Tibial artery (tissue), 4 donors: ENCODE measurements around the gene CEMIP2.

Experiments
- DNase-seq, 2 donors: peaks; one replicate each; pipeline ENCODE4 v3.0.0-alpha.2; 2019
- H3K27ac ChIP-seq, 2 donors: fragments of 200-600 bp; sonication (generic) in 1 of 2; 1 replicate in 1 of 2; 2 replicates in 1 of 2; pipeline ENCODE4 v1.5.1; 2018 to 2019; ENCODE audit warnings: mild to moderate bottlenecking in 1 of 2
- H3K27me3 ChIP-seq, 2 donors: fragments of 200-600 bp; sonication (generic) in 1 of 2; one replicate each; pipeline versions ENCODE4 v1.5.1 to v1.6.0; 2016 to 2019
- H3K36me3 ChIP-seq, 3 donors: fragments of 200-600 bp; sonication (generic) in 2 of 3; one replicate each; pipeline ENCODE4 v1.5.1; 2016 to 2019; ENCODE audit warnings: mild to moderate bottlenecking in 2 of 3
- H3K4me1 ChIP-seq, 4 donors: fragments of 200-600 bp; sonication (generic) in 2 of 4; 1 replicate in 3 of 4; 2 replicates in 1 of 4; pipeline ENCODE4 v1.5.1; 2016 to 2019
- H3K4me3 ChIP-seq, 2 donors: fragments of 200-600 bp; sonication (generic) in 1 of 2; 1 replicate in 1 of 2; 2 replicates in 1 of 2; pipeline ENCODE4 v1.5.1; 2018 to 2019; ENCODE audit warnings: mild to moderate bottlenecking in 2 of 2
- H3K9me3 ChIP-seq, 3 donors: fragments of 200-600 bp; sonication (generic) in 1 of 3; one replicate each; pipeline ENCODE4 v1.5.1; 2016 to 2019
- intact Hi-C: fragments of 100-400 bp; cut with DNase I; formaldehyde crosslinking; loops from one replicate; pipeline ENCODE4 v1.15.0; 2023; ENCODE audit warnings: low total_unique reads
- TF ChIP-seq, protein P1 (sequence below), 2 experiments: fragments of 200-600 bp in 1 of 2; fragments of 450-650 bp in 1 of 2; IDR thresholded peaks; one replicate each; pipeline ENCODE4 v1.5.1; 2017 to 2019; ENCODE audit warnings: antibody characterized with exemption in 2 of 2, mild to moderate bottlenecking in 1 of 2, moderate library complexity in 1 of 2

The CEMIP2 gene

GRCh38 chr9:71781391-71781790 is 13.1 kb upstream of the CEMIP2 start:
- no peak for DNase-seq
- no peaks in the 10 kb centered on the region for H3K27me3 ChIP-seq
- intact Hi-C loops: no loop called here
- no peaks in the 10 kb centered on the region for H3K4me1 ChIP-seq
- H3K9me3 ChIP-seq: no peaks in the 10 kb centered on the region
- no peak overlapping the region for H3K4me3 ChIP-seq
- H3K36me3 ChIP-seq: no peaks in the 10 kb centered on the region
- no peak overlapping the region for H3K27ac ChIP-seq
- TF ChIP-seq, protein P1, sequence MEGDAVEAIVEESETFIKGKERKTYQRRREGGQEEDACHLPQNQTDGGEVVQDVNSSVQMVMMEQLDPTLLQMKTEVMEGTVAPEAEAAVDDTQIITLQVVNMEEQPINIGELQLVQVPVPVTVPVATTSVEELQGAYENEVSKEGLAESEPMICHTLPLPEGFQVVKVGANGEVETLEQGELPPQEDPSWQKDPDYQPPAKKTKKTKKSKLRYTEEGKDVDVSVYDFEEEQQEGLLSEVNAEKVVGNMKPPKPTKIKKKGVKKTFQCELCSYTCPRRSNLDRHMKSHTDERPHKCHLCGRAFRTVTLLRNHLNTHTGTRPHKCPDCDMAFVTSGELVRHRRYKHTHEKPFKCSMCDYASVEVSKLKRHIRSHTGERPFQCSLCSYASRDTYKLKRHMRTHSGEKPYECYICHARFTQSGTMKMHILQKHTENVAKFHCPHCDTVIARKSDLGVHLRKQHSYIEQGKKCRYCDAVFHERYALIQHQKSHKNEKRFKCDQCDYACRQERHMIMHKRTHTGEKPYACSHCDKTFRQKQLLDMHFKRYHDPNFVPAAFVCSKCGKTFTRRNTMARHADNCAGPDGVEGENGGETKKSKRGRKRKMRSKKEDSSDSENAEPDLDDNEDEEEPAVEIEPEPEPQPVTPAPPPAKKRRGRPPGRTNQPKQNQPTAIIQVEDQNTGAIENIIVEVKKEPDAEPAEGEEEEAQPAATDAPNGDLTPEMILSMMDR (IDR thresholded peaks at IDR 0.05): no peak

DNA sequence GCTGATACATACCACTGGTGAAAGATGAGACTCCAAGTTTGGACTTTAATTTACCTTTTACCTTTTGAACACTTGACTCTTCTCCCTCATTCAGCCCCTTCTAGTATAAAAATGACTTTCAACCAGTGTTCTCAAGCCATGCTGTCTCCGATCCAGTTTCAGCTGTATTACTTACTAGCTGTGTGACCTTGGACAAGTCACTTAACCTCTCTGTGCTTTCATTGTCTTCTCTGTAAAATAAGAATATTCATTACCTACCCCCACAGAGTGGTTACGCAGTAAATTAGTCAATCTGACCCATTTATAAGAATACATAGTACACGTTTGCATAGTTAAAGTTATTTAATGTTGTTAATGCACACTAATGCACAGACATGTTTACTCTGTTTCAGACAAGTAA is 12.6 kb upstream of the CEMIP2 start:
- DNase-seq: no peak
- Histone ChIP-seq H3K9me3 (no peaks in the 10 kb centered on the region), H3K36me3 (no peaks in the 10 kb centered on the region), H3K27me3 (no peaks in the 10 kb centered on the region), H3K4me3 (no peak overlapping the region), H3K4me1 (no peaks in the 10 kb centered on the region), H3K27ac (no peak overlapping the region)
- TF ChIP-seq, protein P1 (IDR thresholded peaks at IDR 0.05): no peak
- intact Hi-C loops: no loop called here

GRCh38 chr9:71778085-71778484 is 9.8 kb upstream of the CEMIP2 start:
- no peak for DNase-seq
- Histone ChIP-seq H3K27me3 (no peaks in the 10 kb centered on the region), H3K36me3 (no peaks in the 10 kb centered on the region), H3K4me3 (no peak overlapping the region), H3K9me3 (no peaks in the 10 kb centered on the region), H3K4me1 (no peaks in the 10 kb centered on the region), H3K27ac (no peak overlapping the region)
- intact Hi-C loops: no loop called here
- TF ChIP-seq, protein P1 (IDR thresholded peaks at IDR 0.05): no peak

- Histone ChIP-seq H3K27me3 (no peaks in the 10 kb centered on the region), H3K4me3 (no peak overlapping the region), H3K36me3 (no peaks in the 10 kb centered on the region), H3K9me3 (no peaks in the 10 kb centered on the region), H3K27ac (no peak overlapping the region), H3K4me1 (peaks cover 0 to 2% (median 0%) of the 10 kb centered on the region in 4 donors)
- TF ChIP-seq, protein P1 (IDR thresholded peaks at IDR 0.05): no peak
- intact Hi-C loops: no loop called here
- no peak for DNase-seq
These were observed 6.6 kb upstream of the CEMIP2 start for GRCh38 chr9:71774920-71775319.

GRCh38 chr9:71772726-71773125 is 4.4 kb upstream of the CEMIP2 start:
- Histone ChIP-seq H3K4me1 (peaks cover 0 to 6% (median 2%) of the 10 kb centered on the region in 4 donors), H3K4me3 (no peak overlapping the region), H3K27ac (no peak overlapping the region), H3K9me3 (no peaks in the 10 kb centered on the region), H3K36me3 (no peaks in the 10 kb centered on the region), H3K27me3 (no peaks in the 10 kb centered on the region)
- no peak for DNase-seq
- TF ChIP-seq, protein P1 (IDR thresholded peaks at IDR 0.05): no peak
- intact Hi-C loops: no loop called here

DNA sequence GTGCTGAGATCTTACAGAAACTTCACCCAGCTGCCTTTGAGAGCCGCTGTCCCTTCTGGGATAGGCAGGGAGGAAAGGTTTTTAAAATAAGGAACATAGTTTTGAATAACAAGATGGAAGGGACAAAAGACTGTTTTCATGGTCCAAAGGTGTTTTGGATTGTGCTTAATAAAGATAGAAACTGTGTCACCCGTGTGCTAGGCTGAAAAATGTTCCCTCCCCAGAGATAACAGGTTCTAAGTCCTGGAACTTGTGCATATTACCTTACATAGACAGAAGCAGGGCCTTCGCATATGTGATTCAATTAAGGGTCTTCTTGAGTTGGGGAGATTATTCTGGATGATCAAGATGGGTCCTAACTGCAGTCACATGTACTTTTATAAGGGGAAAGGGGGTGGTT is 1.9 kb upstream of the CEMIP2 start:
- peaks cover 0 to 29% (median 14%) of the 10 kb centered on the region in 4 donors for H3K4me1 ChIP-seq
- TF ChIP-seq, protein P1 (IDR thresholded peaks at IDR 0.05): no peak
- DNase-seq: no peak
- intact Hi-C loops: no loop called here
- H3K9me3 ChIP-seq: no peaks in the 10 kb centered on the region
- peak overlapping the region; percentile 90 to 94 for H3K27ac ChIP-seq
- H3K36me3 ChIP-seq: no peaks in the 10 kb centered on the region
- H3K4me3 ChIP-seq: no peak overlapping the region
- no peaks in the 10 kb centered on the region for H3K27me3 ChIP-seq
